Hepatocyte (in vitro differentiated cells): Measurements from ENCODE around the gene C16orf92. TPM values are rescaled to one million over a fixed set of nuclear protein-coding genes. Genes with fewer than 3 reads are reported as not detected.

Experiments
- DNase-seq: peaks from one replicate; pipeline ENCODE4 v3.0.0-alpha.2; 2016; ENCODE audit warnings: low spot score
- H2AFZ ChIP-seq: fragments of 200-600 bp; sonication (generic); 2 replicates; pipeline ENCODE4 v1.6.0; 2016; ENCODE audit warnings: antibody characterized with exemption, mild to moderate bottlenecking
- H3K27ac ChIP-seq: fragments of 200-600 bp; sonication (generic); 2 replicates; pipeline ENCODE4 v1.5.1; 2016; ENCODE audit warnings: mild to moderate bottlenecking
- H3K27me3 ChIP-seq: fragments of 200-600 bp; sonication (generic); 2 replicates; pipeline ENCODE4 v1.6.1; 2016
- H3K36me3 ChIP-seq: fragments of 200-600 bp; sonication (generic); replicated peaks from 2 replicates; pipeline ENCODE4 v1.5.1; 2016; ENCODE audit warnings: low read depth; ENCODE audit not compliant: insufficient read depth
- H3K4me1 ChIP-seq: fragments of 200-600 bp; sonication (generic); 2 replicates; pipeline ENCODE4 v1.5.1; 2016; ENCODE audit warnings: mild to moderate bottlenecking, moderate library complexity; ENCODE audit not compliant: insufficient read depth
- H3K4me2 ChIP-seq: fragments of 200-600 bp; sonication (generic); 2 replicates; pipeline ENCODE4 v1.6.0; 2016
- H3K4me3 ChIP-seq: fragments of 200-600 bp; sonication (generic); 2 replicates; pipeline ENCODE4 v1.5.1; 2016; ENCODE audit warnings: mild to moderate bottlenecking
- H3K79me2 ChIP-seq: fragments of 200-600 bp; sonication (generic); 2 replicates; pipeline ENCODE4 v1.6.0; 2017; ENCODE audit warnings: mild to moderate bottlenecking
- H3K9me2 ChIP-seq: fragments of 200-600 bp; sonication (generic); replicated peaks from 2 replicates; pipeline ENCODE4 v1.6.0; 2017; ENCODE audit warnings: mild to moderate bottlenecking; ENCODE audit not compliant: insufficient read depth
- H3K9me3 ChIP-seq: fragments of 200-600 bp; sonication (generic); 2 replicates; pipeline ENCODE4 v1.5.1; 2016; ENCODE audit warnings: low read depth, mild to moderate bottlenecking
- H4K20me1 ChIP-seq: fragments of 200-600 bp; sonication (generic); 2 replicates; pipeline ENCODE4 v1.6.0; 2016; ENCODE audit warnings: mild to moderate bottlenecking; ENCODE audit not compliant: insufficient read depth, poor library complexity, severe bottlenecking
- CTCF ChIP-seq: fragments of 200-600 bp; sonication (generic); IDR thresholded peaks from 2 replicates; pipeline ENCODE4 v1.5.1; 2016; ENCODE audit warnings: antibody characterized with exemption, mild to moderate bottlenecking; ENCODE audit not compliant: poor library complexity
- EZH2 ChIP-seq: fragments of 200-600 bp; sonication (generic); IDR thresholded peaks from 2 replicates; pipeline ENCODE4 v1.6.1; 2016; ENCODE audit warnings: antibody characterized with exemption, mild to moderate bottlenecking, borderline replicate concordance
- EZH2phosphoT487 ChIP-seq: fragments of 200-600 bp; sonication (generic); IDR thresholded peaks from one replicate; pipeline ENCODE4 v1.6.1; 2018; ENCODE audit warnings: antibody characterized with exemption, mild to moderate bottlenecking, low read depth, moderate library complexity; ENCODE audit not compliant: unreplicated experiment, severe bottlenecking
- WGBS: methylation state at CpG from one replicate; pipeline ENCODE4 v1.1.6; 2016; ENCODE audit warnings: low lambda C conversion rate; ENCODE audit errors: missing lambda C conversion rate; 5-methylcytosine and 5-hydroxymethylcytosine counted together
- polyA plus RNA-seq: library from polyadenylated mRNA; unstranded; fragments of >200 nt; fragmentation: Nextera tagmentation; extraction: Ambion mirVana; gene quantifications from 2 replicates; pipeline ENCODE4 v1.2.1, GENCODE V29; 2016
- total RNA-seq: library from RNA; depleted of rRNA; stranded (reverse); fragments of >200 nt; gene quantifications from 2 replicates; pipeline ENCODE4 v1.2.3, GENCODE V29; 2014

Gene C16orf92
- total and polyA plus RNA-seq, 2 experiments from 2014 or later: not detected

- Histone ChIP-seq H3K27ac (peak overlapping the region; percentile 94), H3K36me3 (no peaks in the 10 kb centered on the region), H3K4me3 (peak overlapping the region; percentile 56), H3K9me3 (no peaks in the 10 kb centered on the region), H3K27me3 (no peaks in the 10 kb centered on the region), H3K4me2 (peak overlapping the region; percentile 86), H2AFZ (peak overlapping the region; percentile 93), H3K79me2 (peaks cover 10% of the 10 kb centered on the region), H4K20me1 (no peaks in the 10 kb centered on the region), H3K4me1 (peaks cover 15% of the 10 kb centered on the region), H3K9me2 (no peaks in the 10 kb centered on the region)
- DNase-seq: no peak
- WGBS: 24% methylated on average over 23 of the region's 24 CpGs
- TF ChIP-seq CTCF (no peak), EZH2phosphoT487 (no peak), EZH2 (no peak)
These were observed 28.2 kb upstream of the C16orf92 start for GRCh38 chr16:29994600-29995323.

- WGBS: 1% methylated on average over 49 of the region's 53 CpGs
- Histone ChIP-seq H3K27ac (peak within 1 kb of the TSS; percentile 94), H3K4me2 (peak within 1 kb of the TSS; percentile 86), H2AFZ (peak within 1 kb of the TSS; percentile 93), H3K27me3 (no peaks in the 10 kb centered on the region), H3K9me3 (no peaks in the 10 kb centered on the region), H3K79me2 (peaks cover 10% of the 10 kb centered on the region), H3K4me3 (peak within 1 kb of the TSS; percentile 64), H4K20me1 (no peaks in the 10 kb centered on the region), H3K36me3 (no peaks in the 10 kb centered on the region), H3K4me1 (peaks cover 15% of the 10 kb centered on the region), H3K9me2 (no peaks in the 10 kb centered on the region)
- TF ChIP-seq CTCF: no peak
- TF ChIP-seq EZH2phosphoT487: no peak
- DNase-seq: peak; percentile 95
These were observed 27.6 kb upstream of the C16orf92 start, which contains the start of gene HIRIP3 for GRCh38 chr16:29995324-29995910. HIRIP3 (minus strand) TSS chr16:29995617; CDS start chr16:29995605, 12 bp downstream.

- DNase-seq: peak; percentile 98
- Histone ChIP-seq H3K9me2 (no peaks in the 10 kb centered on the region), H4K20me1 (no peaks in the 10 kb centered on the region), H3K27me3 (no peaks in the 10 kb centered on the region), H3K27ac (peak within 1 kb of the TSS; percentile 94), H3K4me3 (peak within 1 kb of the TSS; percentile 64), H3K4me1 (peaks cover 15% of the 10 kb centered on the region), H3K36me3 (no peaks in the 10 kb centered on the region), H3K9me3 (no peaks in the 10 kb centered on the region), H3K4me2 (peak within 1 kb of the TSS; percentile 86), H3K79me2 (peaks cover 10% of the 10 kb centered on the region), H2AFZ (peak within 1 kb of the TSS; percentile 93)
- under 1% methylated on average over 65 of the region's 65 CpGs for WGBS
- TF ChIP-seq EZH2 (no peak), CTCF (no peak), EZH2phosphoT487 (no peak)
These were observed 26.9 kb upstream of the C16orf92 start, which contains the start of gene INO80E for GRCh38 chr16:29995911-29996765. INO80E (plus strand) TSS chr16:29996241; CDS start chr16:29996311, 70 bp downstream.
